ENCODE results near the gene UROC1. TPM values are rescaled to one million over a fixed set of nuclear protein-coding genes. Genes with fewer than 3 reads are reported as not detected.

UROC1 gene
- total and polyA plus RNA-seq, 4 donors, result 0.01 to 0.21 (median 0.08) TPM

GRCh38 chr3:126531051-126531330, 13.4 kb upstream of the UROC1 start:
- no peak for ATAC-seq (ENCODE audit: insufficient read depth, low FRiP score)
- 88 to 95% methylated on average over 6 of the region's 6 CpGs for WGBS, 2 donors
- Histone ChIP-seq H3K27ac (ENCODE audit: low read depth in 1 of 2, low read length in 1 of 2) (no peak overlapping the region), H3K27me3 (ENCODE audit: control insufficient read depth in 3 of 3, insufficient read depth in 3 of 3, low read length in 2 of 3) (peaks cover 0 to 6% (median 0%) of the 10 kb centered on the region in 3 donors), H3K36me3 (ENCODE audit: control insufficient read depth in 4 of 4, insufficient read depth in 4 of 4, low read length in 4 of 4) (no peaks in the 10 kb centered on the region), H3K4me1 (ENCODE audit: control insufficient read depth in 5 of 5, insufficient read depth in 5 of 5, low read length in 5 of 5) (peaks cover 0 to 4% (median 0%) of the 10 kb centered on the region in 5 donors), H3K9ac (ENCODE audit: insufficient read depth in 1 of 2, low read length in 2 of 2) (no peak overlapping the region), H3K4me3 (no peak overlapping the region), H3K9me3 (ENCODE audit: control insufficient read depth in 4 of 4, insufficient read depth in 3 of 4, low read length in 3 of 4) (no peaks in the 10 kb centered on the region)
- no peak for DNase-seq
- no peak for TF ChIP-seq CTCF (IDR thresholded peaks at IDR 0.05; ENCODE audit: control extremely low read depth, extremely low read depth)

- H3K4me1 ChIP-seq (ENCODE audit: control insufficient read depth in 5 of 5, insufficient read depth in 5 of 5, low read length in 5 of 5), result peaks cover 0 to 4% (median 0%) of the 10 kb centered on the region in 5 donors
- no peak overlapping the region for H3K4me3 ChIP-seq
- H3K36me3 ChIP-seq (ENCODE audit: control insufficient read depth in 4 of 4, insufficient read depth in 4 of 4, low read length in 4 of 4), result no peaks in the 10 kb centered on the region
- 41 to 69% methylated on average over 18 of the region's 18 CpGs for WGBS, 2 donors
- H3K9ac ChIP-seq (ENCODE audit: insufficient read depth in 1 of 2, low read length in 2 of 2), result no peak overlapping the region
- H3K9me3 ChIP-seq (ENCODE audit: control insufficient read depth in 4 of 4, insufficient read depth in 3 of 4, low read length in 3 of 4), result no peaks in the 10 kb centered on the region
- peak overlapping the region in 1 of 2 donors; percentile 54 for H3K27ac ChIP-seq (ENCODE audit: low read depth in 1 of 2, low read length in 1 of 2)
- TF ChIP-seq CTCF (IDR thresholded peaks at IDR 0.05; ENCODE audit: control extremely low read depth, extremely low read depth), result no peak
- peak; percentile 63 for ATAC-seq (ENCODE audit: insufficient read depth, low FRiP score)
- peaks cover 0 to 8% (median 0%) of the 10 kb centered on the region in 3 donors for H3K27me3 ChIP-seq (ENCODE audit: control insufficient read depth in 3 of 3, insufficient read depth in 3 of 3, low read length in 2 of 3)
- no peak for DNase-seq
Observed at GRCh38 chr3:126530171-126531050, 12.8 kb upstream of the UROC1 start.

GRCh38 chr3:126529585-126530170, 12.1 kb upstream of the UROC1 start:
- H3K27ac ChIP-seq (ENCODE audit: low read depth in 1 of 2, low read length in 1 of 2), result no peak overlapping the region
- ATAC-seq (ENCODE audit: insufficient read depth, low FRiP score) (no peak), DNase-seq (no peak)
- H3K4me1 ChIP-seq (ENCODE audit: control insufficient read depth in 5 of 5, insufficient read depth in 5 of 5, low read length in 5 of 5), result peaks cover 0 to 4% (median 0%) of the 10 kb centered on the region in 5 donors
- no peak overlapping the region for H3K4me3 ChIP-seq
- H3K9ac ChIP-seq (ENCODE audit: insufficient read depth in 1 of 2, low read length in 2 of 2), result no peak overlapping the region
- H3K9me3 ChIP-seq (ENCODE audit: control insufficient read depth in 4 of 4, insufficient read depth in 3 of 4, low read length in 3 of 4), result no peaks in the 10 kb centered on the region
- peaks cover 0 to 13% (median 0%) of the 10 kb centered on the region in 3 donors for H3K27me3 ChIP-seq (ENCODE audit: control insufficient read depth in 3 of 3, insufficient read depth in 3 of 3, low read length in 2 of 3)
- no peak for TF ChIP-seq CTCF (IDR thresholded peaks at IDR 0.05; ENCODE audit: control extremely low read depth, extremely low read depth)
- H3K36me3 ChIP-seq (ENCODE audit: control insufficient read depth in 4 of 4, insufficient read depth in 4 of 4, low read length in 4 of 4), result no peaks in the 10 kb centered on the region
- 13 to 52% methylated on average over 7 of the region's 7 CpGs for WGBS, 2 donors
